Thyroid gland (tissue), 4 donors: ENCODE results near the gene RNF41.

Experiments
- POLR2A ChIP-seq, 2 donors: fragments of 450-650 bp; IDR thresholded peaks; one replicate each; pipeline ENCODE4 v1.6.1; 2017; ENCODE audit warnings: antibody characterized with exemption in 2 of 2, mild to moderate bottlenecking in 2 of 2, moderate library complexity in 1 of 2
- TF ChIP-seq, protein P1 (sequence below), 6 experiments: fragments of 200-600 bp in 3 of 6; fragments of 450-650 bp in 3 of 6; sonication (generic) in 3 of 6; IDR thresholded peaks; one replicate each; pipeline ENCODE4 v1.5.1; 2016 to 2019; ENCODE audit warnings: antibody characterized with exemption in 6 of 6, mild to moderate bottlenecking in 2 of 6, inconsistent platforms in 1 of 6, moderate library complexity in 1 of 6

GRCh38 chr12:56234746-56235436, 13.2 kb upstream of the RNF41 start:
- TF ChIP-seq, protein P1, sequence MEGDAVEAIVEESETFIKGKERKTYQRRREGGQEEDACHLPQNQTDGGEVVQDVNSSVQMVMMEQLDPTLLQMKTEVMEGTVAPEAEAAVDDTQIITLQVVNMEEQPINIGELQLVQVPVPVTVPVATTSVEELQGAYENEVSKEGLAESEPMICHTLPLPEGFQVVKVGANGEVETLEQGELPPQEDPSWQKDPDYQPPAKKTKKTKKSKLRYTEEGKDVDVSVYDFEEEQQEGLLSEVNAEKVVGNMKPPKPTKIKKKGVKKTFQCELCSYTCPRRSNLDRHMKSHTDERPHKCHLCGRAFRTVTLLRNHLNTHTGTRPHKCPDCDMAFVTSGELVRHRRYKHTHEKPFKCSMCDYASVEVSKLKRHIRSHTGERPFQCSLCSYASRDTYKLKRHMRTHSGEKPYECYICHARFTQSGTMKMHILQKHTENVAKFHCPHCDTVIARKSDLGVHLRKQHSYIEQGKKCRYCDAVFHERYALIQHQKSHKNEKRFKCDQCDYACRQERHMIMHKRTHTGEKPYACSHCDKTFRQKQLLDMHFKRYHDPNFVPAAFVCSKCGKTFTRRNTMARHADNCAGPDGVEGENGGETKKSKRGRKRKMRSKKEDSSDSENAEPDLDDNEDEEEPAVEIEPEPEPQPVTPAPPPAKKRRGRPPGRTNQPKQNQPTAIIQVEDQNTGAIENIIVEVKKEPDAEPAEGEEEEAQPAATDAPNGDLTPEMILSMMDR (IDR thresholded peaks at IDR 0.05) = no peak
- no peak for TF ChIP-seq POLR2A (IDR thresholded peaks at IDR 0.05)
